LNCAP (cell line): Measurements from ENCODE around the gene CTDSP2.

Experiments used
- CTCF ChIP-seq: fragments of 450-650 bp; IDR thresholded peaks from 2 replicates; pipeline ENCODE4 v1.5.1; 2017; ENCODE audit warnings: mild to moderate bottlenecking

Gene CTDSP2

GRCh38 chr12:57844709-57845477, 1.6 kb downstream of the CTDSP2 start:
- no peak for TF ChIP-seq CTCF

- no peak for TF ChIP-seq CTCF
Measured at GRCh38 chr12:57842342-57843294, 3.9 kb downstream of the CTDSP2 start.

DNA sequence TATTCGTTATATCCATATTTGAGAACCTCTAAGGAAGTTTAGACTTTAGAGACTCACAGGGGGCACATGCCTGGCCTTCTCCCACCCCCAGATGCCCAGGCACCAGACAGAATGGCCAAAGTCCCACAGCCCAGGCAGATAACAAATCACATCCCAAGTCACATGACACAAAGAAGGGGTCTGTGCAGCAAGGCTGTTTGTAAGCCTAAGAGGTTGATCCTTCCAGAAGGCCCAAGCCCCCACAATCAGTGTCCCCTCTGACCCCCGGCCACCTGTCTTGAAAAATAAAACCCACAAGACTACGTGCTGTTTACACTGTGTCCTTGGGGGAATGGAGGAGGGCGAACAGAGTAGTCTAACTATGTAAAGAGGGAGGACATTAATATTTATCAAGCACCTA, 5.1 kb downstream of the CTDSP2 start:
- TF ChIP-seq CTCF: no peak

DNA sequence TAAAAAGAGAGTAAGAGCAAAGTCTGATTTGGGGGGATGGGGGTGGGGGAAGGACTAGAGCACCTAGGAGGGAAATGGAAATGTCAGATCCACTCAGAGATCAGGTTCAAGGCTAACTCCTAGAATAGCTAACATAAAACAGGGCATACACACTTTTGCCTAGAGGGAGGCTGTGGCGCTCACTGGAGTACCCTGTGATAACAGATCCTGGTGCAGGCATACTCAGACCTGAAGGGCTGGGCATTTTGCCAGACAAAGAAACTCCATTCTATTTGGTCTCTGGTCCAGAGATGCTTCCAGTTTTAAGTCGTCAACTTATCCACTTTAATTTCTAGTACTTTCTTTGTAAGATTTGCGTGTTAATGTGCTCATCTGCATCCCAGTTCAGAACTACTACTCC, 5.8 kb downstream of the CTDSP2 start:
- TF ChIP-seq CTCF: no peak

DNA sequence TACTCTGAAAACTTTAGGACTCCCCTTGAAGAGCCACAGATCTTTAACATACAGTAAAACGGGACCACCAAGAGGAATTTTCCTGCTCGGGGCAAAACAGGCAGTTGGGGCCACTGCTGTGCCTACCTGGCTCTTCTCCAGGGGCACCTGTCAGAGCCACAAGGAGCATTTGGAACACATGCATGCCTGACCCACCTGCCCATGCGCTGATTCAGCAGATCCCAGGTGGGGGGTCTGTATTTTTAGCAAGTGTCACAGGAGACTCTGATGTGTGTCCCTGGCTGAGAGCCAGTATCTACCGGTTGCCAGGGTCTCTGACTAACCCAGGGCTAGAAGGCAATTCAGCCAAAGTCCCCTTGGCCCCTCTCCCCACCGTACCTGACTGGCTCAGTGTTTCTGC, 6.5 kb downstream of the CTDSP2 start:
- TF ChIP-seq CTCF: no peak

DNA sequence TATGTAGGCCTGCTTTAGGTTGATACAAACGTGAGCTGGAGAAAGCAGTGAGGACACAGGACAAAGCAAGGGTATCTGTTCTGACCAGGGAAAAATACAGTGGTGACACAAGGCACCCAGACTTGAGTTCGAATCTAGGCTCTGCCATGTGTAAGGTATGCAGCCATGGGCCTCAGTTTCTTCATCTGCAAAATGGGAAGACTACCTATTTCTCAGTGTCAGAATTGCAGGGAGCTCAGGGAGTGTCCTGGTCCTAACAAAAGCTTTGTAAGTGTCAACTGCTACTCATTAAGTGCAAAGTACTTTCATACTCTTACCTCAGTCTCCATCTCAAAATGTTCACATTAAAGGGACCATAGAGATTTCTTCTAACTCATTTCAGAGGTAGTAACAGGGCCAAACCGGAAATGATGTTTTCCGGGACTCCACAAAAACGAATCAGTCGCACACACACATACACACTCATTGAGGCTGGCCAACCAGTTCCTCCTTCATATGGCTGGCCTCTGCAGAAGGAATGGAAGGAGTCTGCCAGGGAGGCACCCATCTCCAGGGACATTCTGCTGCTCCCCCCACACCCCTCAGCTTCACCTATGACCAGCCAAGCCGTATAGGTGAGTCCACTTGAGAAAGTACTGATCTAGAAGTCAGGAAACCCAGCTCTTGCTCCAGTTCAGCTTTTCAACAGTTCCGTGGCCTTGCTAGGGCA, 7.8 kb downstream of the CTDSP2 start:
- no peak for TF ChIP-seq CTCF

DNA sequence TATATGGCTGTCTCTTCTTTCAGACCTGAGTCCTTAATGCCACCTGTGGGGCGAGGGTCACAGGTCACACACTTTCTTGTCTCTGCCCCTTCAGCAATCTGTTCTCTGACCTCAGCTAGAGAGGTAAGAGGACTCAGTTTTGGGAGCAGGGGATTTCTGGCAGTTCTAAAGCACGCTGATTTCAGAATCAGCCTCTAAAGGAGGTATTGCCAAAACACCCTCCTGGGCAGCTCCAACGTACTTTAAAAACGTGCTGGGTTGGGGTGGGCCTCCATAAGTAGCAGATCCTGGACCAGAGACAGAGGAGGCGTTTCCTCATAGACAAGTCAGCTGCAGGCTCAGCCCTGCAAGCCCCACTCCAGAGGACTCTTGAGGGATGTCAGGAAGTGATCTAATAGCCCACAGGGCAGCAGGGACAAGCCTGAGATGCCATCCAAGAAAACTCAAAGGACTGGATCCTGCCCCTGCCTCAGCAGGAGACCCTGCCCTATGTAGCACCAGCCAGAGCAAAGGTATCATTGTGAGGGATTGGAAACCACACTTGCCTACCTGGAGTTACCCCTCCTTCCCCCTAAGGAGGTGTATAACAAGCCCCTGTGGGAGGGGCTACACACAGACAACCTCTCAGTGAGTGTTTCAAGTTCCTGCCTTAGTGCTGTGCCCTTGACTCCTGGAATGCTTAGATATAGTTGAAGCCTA, 8.5 kb downstream of the CTDSP2 start:
- TF ChIP-seq CTCF: no peak
